H1 (cell line): ENCODE data around the gene EDA. TPM values are rescaled to one million over a fixed set of nuclear protein-coding genes. Genes with fewer than 3 reads are reported as not detected.

Experiments used
- GABPA ChIP-seq: IDR thresholded peaks from 2 replicates; pipeline ENCODE4 v1.6.1; 2011; ENCODE audit warnings: mild to moderate bottlenecking, low read length, moderate library complexity, borderline replicate concordance; ENCODE audit not compliant: insufficient read depth
- GTF2F1 ChIP-seq: IDR thresholded peaks from 2 replicates; pipeline ENCODE4 v1.6.1; 2012; ENCODE audit warnings: low read depth, low read length, improper control_type of control experiment, borderline replicate concordance
- POLR2A ChIP-seq, 2 experiments: IDR thresholded peaks; 1 replicate in 1 of 2; 2 replicates in 1 of 2; pipeline ENCODE4 v1.6.1; 2011; ENCODE audit warnings: low read depth in 2 of 2, low read length in 2 of 2, mild to moderate bottlenecking in 2 of 2; ENCODE audit errors: control extremely low read depth in 1 of 2
- SIN3A ChIP-seq, 2 experiments: IDR thresholded peaks in 1 of 2; conservative IDR thresholded peaks in 1 of 2; 2 replicates each; pipeline ENCODE4 v1.6.1; 2011 to 2012; ENCODE audit warnings: low read length in 2 of 2, improper control_type of control experiment in 1 of 2, low read depth in 1 of 2, mild to moderate bottlenecking in 1 of 2
- SUZ12 ChIP-seq: fragments of 200-600 bp; sonication (generic); IDR thresholded peaks from 2 replicates; pipeline ENCODE4 v1.6.1; 2012; ENCODE audit warnings: mild to moderate bottlenecking, inconsistent platforms, low read length, moderate library complexity, mixed read lengths
- TBP ChIP-seq: IDR thresholded peaks from 2 replicates; pipeline ENCODE4 v1.6.1; 2011; ENCODE audit warnings: low read depth, low read length, improper control_type of control experiment
- TCF12 ChIP-seq: IDR thresholded peaks from 2 replicates; pipeline ENCODE4 v1.6.1; 2011; ENCODE audit warnings: low read depth, mild to moderate bottlenecking, low read length
- polyA plus RNA-seq, 7 experiments: library from polyadenylated mRNA; depleted of rRNA in 3 of 7; stranded (reverse) in 5 of 7; unstranded in 2 of 7; fragments of >200 nt in 5 of 7; fragments of 200-250 nt in 2 of 7; gene quantifications; 1 replicate in 5 of 7; 2 replicates in 1 of 7; 4 replicates in 1 of 7; pipeline versions ENCODE4 v1.2.1 to v1.2.3, GENCODE V29; 2011 to 2013; ENCODE audit warnings: missing spikeins in 2 of 7, mixed read lengths in 2 of 7
- total RNA-seq: library from RNA; stranded (reverse); fragmentation: NEBNext Ultra II Directional; extraction: Animal tissue kit (Norgen Biotek cat#: 25700); gene quantifications from 2 replicates; pipeline ENCODE4 v1.2.1, GENCODE V29; 2021

Gene EDA
- total and polyA plus RNA-seq, 2 of the 8 experiments (the other 6 are each of a cell fraction or from before 2014, with no cell fraction given), result 7.5 to 10.5 TPM

DNA sequence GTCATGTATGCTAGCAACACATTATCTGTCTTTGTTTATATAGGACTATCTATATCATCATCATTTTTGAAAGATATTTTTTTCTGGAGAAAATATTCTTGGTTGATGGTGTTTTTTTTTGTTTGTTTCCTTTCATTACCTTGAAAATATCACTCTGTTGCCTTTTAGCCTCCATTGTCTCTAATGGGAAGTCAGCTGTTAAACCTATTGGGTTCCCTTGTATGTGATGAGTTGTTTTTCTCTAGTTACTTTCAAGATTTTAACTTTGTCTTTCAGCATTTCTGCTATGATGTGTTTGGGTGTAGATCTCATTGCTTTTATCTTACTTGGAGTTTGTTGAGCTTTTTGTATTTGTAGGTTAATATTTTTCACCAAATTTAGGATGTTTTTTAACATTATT is 124.4 kb downstream of the EDA start (continued):
- TF ChIP-seq GTF2F1 (no peak), SUZ12 (no peak), GABPA (no peak), SIN3A (conservative IDR thresholded peaks at IDR 0.05 in 1 of 2, IDR thresholded peaks at IDR 0.05 in 1 of 2; ENCODE audit: low read depth in 1 of 2, low read length in 2 of 2) (no peak), TCF12 (no peak), POLR2A (IDR thresholded peaks at IDR 0.05; ENCODE audit: control extremely low read depth in 1 of 2, low read depth in 2 of 2, low read length in 2 of 2) (no peak), TBP (no peak)
